Erythroblast (primary cell): ENCODE data around the gene KLK1.

Experiments
- DNase-seq, 2 experiments: peaks; one replicate each; lab custom pipeline; 2025; lab: John Stamatoyannopoulos, UW
- GATA1 ChIP-seq: IDR thresholded peaks from 2 replicates; pipeline ENCODE4 v1.6.1; 2011; ENCODE audit warnings: low read depth, mild to moderate bottlenecking, control low read depth, low read length, moderate library complexity
- POLR2A ChIP-seq: IDR thresholded peaks from 2 replicates; pipeline ENCODE4 v1.6.1; 2011; ENCODE audit warnings: mild to moderate bottlenecking, low read length

KLK1 gene

DNA sequence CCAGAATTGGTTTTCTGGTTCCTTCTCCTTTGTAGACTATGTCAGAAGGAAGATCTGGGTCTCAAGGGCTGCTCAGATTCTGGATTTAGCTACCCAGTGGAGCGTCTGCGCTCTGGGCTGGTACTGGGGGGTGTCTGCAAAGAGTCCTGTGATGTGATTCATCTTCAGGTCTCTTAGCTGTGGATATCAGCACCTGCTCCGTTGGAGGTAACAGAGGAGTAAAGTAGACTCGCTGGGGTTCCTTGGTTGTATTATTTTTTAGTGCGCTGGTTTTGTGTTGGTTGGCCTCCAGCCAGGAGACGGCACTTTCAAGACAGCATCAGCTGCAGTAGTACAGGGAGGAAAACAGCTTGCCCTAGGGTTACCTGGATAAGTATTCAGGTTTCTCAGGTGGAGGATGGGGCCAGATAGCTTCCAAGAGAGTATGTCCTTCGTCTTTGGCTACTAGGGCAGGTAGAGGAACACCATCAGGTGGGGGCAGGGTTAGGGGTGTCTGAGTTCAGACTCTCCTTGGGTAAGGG, 20.2 kb upstream of the KLK1 start:
- no peak for DNase-seq
- TF ChIP-seq POLR2A (no peak), GATA1 (no peak)

DNA sequence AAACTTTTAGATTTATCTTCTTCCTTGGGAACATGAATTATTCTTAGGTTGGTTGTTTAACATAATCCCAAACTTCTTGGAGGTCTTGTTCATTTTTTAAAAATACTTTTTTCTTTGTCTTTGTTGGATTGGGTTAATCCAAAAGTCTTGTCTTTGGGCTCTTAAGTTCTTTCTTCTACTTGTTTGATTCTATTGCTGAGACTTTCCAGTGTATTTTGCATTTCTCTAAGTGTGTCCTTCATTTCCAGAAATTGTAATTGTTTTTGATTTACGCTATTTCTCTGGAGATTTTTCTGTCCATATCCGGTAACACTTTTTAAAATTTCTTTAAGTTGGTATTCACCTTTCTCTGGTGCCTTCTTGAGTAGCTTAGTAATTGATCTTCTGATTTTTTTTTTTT, 19.6 kb upstream of the KLK1 start:
- TF ChIP-seq POLR2A (no peak), GATA1 (no peak)
- no peak for DNase-seq

DNA sequence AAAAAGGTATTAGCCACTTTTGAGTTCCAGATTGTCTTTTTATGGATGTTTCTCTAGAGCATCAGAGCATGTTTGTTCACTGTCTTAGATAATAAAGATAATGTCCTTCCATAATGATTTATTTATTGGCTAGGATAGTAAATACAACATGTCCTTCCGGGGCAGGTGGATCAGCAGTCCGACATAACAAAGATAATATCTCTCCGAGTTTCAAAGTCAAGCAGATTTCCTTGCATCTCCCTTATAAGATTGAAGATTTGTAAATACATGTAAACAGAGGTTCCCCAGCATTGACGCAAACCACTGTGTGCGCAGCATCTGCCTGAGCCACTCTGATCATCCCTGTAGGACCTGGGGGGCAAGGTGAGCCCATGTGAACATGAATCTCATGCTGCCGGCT, 18.5 kb upstream of the KLK1 start:
- TF ChIP-seq GATA1 (no peak), POLR2A (no peak)
- no peak for DNase-seq

DNA sequence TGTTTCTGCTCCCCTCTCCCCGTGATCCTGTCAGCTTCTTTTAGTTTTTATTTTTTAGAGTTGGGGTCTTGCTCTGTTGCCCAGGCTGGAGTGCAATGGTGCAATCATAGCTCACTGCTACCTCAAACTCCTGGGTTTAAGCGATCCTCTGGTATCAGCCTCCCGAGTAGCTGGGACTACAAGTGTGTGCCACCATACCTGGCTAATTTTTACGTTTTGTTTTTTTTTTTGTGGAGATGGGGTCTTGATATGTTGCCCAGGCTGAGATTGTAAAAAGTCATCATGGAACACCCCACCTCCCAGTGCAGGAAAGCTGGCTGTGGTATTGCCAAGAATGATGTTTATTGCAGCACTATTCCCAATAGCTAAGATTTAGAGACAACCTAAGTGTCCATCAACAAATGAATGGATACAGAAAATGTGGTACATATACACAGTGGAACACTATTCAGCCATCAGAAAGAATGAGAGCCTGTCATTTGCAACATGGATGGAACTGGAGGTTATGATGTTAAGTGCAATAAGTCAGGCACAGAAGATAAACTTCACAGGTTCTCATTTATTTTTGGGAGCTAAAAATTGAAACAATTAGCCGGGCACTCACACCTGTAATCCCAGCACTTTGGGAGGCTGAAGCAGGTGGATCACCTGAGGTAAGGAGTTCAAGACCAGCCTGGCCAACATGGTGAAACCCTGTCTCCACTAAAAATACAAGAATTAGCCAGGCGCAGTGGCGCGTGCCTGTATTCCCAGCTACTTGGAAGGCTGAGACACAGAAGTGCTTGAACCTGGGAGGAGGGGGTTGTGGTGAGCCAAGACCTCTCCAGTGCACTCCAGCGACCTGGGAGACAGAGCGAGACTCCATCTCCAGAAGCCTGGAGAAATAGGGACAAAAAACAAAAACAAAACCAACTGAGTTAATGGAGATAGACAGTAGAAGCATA, 16.4 kb upstream of the KLK1 start:
- TF ChIP-seq GATA1 (no peak), POLR2A (no peak)
- DNase-seq: no peak

DNA sequence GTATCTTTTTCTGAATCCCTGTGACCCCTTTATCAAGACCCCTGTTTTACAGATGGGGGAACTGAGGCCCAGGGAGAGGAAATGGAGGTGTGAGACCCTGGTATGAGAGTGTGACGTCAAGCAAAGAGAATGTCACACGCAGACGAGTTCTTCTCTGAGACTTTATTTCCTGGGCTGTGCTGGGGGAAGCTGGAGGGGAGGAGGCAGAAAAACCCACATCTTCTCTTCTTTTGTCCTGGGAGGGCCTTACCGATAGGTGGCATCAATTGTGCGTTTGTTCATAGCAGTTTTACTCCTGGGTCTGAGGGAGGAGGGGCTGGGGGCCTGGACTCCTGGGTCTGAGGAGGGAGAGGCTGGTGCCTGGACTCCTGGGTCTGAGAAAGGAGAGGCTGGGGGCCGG, 14.7 kb upstream of the KLK1 start:
- no peak for TF ChIP-seq POLR2A
- no peak for TF ChIP-seq GATA1
- DNase-seq: no peak

DNA sequence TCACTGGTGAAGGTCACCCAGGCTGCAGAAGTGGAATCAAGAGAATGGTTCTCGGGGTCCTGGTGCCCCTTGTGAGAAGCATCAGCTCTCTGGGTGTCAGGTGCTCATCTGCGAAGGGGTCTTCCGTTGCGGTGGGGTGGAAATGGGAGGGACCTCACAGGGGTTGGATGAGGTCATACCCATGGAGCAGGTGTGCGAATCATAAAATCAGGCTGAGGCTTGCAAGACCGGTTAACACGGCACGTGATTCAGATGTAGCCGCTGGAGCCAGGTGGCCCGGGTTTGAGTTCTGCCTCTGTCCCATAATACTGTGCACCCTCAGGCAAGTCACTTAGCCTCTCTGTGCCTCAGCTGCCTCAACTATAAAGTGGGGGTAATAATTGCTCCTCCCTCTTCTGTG, 13.7 kb upstream of the KLK1 start:
- no peak for TF ChIP-seq POLR2A
- no peak for TF ChIP-seq GATA1
- DNase-seq: no peak

DNA sequence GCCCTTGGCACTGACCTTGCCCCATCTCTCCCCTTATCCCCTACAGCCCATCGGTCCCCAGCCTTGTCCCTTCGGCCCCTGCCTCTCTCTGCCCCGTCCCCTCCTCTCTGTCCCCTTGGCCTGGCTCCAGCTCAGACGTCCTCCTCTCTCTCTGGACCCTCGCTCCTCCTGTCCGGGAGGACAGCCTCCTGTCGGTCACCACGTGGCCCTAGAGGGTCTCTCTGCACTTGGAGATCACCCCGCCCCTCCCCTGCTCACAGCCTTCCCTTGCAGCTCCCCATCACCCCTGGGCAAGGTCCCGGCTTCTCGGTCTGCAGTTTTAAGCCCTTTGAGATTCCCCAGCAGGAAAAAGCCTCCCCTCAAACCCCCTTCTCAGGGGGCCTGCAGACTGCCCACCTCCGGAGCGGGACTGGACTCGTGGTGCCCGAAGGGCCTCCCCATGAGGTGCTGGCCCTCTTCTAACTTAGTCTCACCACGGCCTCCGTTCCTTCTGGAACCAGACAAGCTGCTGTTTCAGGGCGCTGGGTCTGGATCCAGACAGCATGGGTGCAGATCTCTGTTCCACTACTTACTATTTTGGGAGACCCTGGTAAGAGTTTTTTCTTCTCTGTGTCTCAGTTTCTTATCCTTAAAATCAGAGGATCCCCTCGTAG, 13.1 kb upstream of the KLK1 start:
- no peak for TF ChIP-seq POLR2A
- DNase-seq: no peak

DNA sequence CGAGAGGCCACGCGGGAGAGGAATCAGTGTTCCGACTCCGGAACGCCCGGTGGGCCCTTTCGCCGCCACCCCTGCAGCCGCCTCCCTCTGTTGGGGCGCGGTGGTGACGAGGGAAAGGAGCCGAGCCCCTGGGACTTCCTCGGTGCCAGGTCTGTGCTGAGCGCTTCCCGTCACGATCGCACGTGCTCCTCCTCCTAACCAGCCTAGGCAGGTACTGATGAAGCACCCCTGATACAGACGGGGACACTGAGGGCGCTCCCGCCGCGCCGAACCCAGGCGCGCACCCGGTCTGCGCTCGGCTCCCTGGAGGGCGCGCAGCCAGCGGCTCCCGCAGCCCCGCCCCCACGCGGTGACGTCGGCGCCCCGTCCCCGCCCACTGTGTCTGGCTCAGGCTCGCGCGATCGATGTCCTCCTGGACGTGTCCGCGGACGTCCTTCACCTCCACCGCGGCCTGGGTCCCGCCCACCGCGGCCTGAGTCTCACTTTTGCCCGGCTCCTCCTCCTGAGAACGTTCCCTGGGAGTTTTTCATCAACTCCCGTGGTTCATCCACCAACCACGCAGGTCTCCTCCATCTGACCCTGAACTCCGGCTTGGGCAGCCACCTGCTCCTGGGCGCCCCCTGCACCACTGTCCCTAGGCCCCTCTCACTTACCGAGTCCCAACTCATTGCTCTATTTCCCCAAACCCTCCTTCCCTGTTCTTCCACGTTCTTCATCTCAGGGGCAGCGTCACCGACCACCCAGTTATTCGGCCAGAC, 12.4 kb upstream of the KLK1 start:
- TF ChIP-seq GATA1: no peak
- no peak for TF ChIP-seq POLR2A
- DNase-seq: peak; percentile 73 to 87

DNA sequence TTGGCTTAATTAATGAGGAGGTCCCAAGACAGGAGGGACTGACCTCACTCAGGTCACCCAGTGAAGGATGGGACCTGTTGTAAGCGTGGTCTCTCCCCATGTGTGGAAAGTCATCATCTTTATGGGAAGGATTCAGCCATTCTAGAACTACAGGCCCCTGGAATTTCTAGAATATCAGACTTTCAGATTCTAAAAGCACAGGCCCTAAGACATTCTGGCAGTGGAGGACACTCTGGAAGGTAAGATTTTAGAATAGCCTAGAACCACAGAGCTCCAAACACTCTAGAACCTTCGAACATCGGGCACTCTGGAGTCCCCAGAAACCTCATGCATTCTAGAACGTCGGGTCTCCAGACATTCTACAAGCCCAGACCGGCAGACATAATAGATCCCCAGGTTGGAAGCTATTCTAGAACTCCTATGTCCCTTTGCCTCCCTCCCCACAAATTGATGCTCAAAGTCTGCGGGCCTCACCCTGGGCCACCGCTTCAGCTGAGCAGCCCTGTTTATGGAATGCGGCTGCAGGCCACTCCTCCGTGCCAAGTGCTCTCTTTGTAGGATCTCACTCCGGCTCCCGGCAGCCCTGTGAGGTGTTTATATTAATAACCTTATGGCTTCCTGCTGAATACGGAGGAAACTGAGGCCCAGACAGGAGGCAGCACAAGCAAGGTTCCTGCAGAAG, 11.7 kb upstream of the KLK1 start:
- no peak for DNase-seq
- TF ChIP-seq POLR2A: no peak
- no peak for TF ChIP-seq GATA1

DNA sequence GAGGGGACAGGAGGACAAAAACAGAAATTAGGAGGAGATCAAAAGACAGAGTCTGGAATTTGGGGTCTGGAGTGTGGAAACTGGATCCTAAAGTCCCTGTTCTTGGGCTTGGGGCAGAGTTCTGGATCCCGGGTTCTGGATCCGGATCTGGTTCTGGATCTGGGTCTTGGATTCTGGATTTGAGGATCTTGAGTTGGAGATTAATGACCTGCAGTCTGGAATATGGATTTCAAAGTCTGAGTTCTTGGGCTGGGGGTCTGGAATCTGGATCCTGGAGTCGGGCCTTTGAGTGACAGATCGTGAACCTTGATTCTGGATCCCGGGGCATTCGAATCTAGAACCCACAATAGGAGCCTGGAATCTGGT, 10.2 kb upstream of the KLK1 start:
- TF ChIP-seq POLR2A (no peak), GATA1 (no peak)
- DNase-seq: no peak

DNA sequence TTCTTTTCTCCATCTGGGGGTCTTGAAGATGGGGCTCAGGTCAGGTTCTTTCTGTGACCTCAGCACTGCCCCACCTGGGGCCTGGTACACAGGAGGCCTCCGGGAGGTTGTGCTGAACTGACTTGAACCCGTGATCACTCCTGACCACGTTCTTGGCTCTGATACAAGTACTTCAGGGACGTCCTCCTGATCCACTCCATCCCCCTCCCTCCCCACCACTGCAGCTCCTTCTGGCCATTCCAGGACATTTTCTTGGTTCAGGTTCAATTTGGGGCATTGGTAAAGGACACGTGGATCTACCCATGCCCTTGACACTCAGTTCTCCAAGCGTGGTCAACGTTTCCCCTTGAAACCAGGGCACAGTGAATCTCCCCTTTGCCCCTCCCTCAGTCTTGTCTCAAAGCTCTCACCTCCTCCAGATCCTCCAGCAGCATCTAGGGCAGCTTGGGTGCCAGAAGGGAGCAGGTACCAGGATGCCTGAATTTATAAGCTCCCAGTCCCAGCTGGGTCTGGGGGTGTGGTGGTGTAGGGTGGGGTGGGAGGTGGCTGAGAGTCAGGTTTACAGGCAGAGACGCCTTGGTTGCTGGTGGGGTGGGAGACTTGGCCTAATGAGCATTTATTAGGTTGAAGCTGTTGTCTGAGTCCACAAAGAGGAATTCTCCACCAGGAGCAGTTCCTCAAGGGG, 9.7 kb upstream of the KLK1 start, which contains the start of gene KLK15:
KLK15 (minus strand) TSS at position 458 of the 685 bp plus-strand sequence. CDS start 2,082 bp downstream, outside the sequence.
- TF ChIP-seq POLR2A (no peak), GATA1 (no peak)
- no peak for DNase-seq

DNA sequence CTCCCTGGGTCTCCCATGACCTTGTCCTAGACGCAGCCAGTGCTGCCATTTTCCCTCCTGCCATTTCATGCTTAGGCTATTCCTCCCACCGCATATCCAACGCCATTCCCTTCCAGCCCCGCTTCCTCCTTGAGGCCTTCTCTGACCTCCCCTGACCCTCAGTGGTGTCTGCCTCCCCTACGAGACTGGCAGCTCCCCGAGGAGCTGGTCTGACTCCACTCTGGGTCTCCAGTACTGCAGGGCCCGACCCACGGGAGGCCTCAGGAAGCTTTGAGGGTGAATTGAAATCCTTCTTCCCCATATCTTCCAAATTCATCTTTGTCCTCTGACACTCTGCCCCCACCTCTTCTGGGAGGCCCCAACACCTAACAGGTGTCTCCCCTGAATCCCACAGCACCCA, 9.1 kb upstream of the KLK1 start:
- no peak for DNase-seq
- no peak for TF ChIP-seq GATA1
- TF ChIP-seq POLR2A: no peak
